ENCODE measurements around the gene MCF2L2.

MCF2L2 gene

GRCh38 chr3:183317886-183318865 is 110.2 kb downstream of the MCF2L2 start:
- FAIRE-seq = no peak

GRCh38 chr3:183317271-183317670 is 111.1 kb downstream of the MCF2L2 start:
- FAIRE-seq = no peak

- no peak for FAIRE-seq
Measured at GRCh38 chr3:183315739-183316138, 112.7 kb downstream of the MCF2L2 start.

GRCh38 chr3:183313764-183314163 is 114.7 kb downstream of the MCF2L2 start:
- FAIRE-seq = no peak

DNA sequence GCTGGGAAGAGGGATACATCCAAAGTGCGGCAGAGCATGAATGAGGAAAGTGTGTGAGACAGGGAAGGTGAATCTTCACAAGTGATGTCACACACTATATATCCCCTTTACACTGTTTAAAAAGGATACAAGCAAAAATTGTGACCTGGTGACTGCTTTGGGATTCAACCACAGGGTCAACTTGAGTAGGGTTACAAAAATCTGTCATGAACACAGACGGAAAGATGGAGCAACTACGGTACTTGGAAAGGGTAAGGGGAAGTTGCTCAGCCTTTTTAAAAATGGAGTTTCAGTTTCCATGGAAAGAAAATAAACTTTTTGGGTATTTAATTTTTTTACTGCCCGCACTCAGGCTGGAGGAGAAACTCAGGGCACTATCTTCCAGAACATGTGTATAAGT is 115.1 kb downstream of the MCF2L2 start:
- FAIRE-seq = no peak

DNA sequence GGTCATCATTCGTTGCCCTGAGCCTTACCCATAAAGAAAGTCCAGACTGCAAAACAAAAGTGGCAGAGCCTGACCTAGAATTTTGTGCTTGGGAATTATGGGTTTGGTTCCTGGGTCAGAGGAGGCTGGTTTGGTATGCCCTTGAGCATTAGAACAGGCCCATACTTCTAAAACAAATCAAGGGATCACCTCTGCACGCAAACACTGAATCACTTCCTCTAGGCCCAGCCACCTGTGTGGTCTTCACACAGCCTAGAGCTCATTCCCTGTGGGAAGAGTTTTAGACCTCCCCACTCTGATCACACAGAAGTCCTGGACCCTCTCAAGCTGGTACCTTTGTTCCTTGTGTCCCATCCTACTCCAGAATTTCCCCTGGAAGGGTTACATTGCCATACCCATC is 116.0 kb downstream of the MCF2L2 start:
- FAIRE-seq = no peak

DNA sequence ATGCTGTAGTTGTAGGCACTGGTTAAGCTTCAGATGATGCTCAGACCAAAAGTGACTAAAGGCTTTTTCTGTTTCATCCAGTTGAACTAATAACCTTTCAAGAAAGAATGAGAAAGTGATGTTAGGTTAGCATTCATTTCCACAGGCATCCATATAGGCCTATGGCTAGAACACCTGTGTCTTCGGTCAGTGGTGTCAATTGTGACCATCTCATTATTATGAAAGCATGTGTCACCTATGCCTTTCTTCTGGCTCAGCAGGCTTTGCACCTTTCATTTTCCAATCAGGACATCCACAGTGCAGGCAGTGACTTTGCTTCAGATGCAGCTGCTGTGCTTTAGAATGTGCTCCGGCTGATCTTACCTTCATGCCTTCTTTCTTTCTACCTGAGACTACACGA is 117.5 kb downstream of the MCF2L2 start:
- FAIRE-seq = no peak

DNA sequence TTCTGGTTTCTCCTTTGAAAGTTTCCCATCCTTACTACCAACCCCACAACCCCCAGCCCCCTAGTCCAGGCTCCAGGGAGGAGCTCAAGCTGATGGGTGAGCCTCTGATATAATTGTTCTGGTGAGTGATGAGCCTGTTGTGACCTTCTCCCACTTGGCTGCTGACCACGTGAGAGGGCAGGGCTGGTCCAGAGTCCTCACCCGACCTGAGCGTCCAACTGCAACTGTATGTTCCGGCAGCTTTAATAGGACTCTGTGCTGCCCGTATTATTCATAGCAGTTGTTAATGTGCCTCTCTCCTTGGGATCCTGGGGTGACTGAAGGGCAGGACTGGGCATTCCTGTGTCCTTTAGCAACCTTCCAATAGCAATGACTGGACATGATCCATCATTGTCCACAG is 119.1 kb downstream of the MCF2L2 start:
- no peak for FAIRE-seq

- no peak for FAIRE-seq
Measured at GRCh38 chr3:183308751-183309150, 119.7 kb downstream of the MCF2L2 start.

GRCh38 chr3:183307749-183308148 is 120.7 kb downstream of the MCF2L2 start:
- FAIRE-seq = no peak

GRCh38 chr3:183306798-183307671 is 121.4 kb downstream of the MCF2L2 start:
- FAIRE-seq = peak; percentile 90

DNA sequence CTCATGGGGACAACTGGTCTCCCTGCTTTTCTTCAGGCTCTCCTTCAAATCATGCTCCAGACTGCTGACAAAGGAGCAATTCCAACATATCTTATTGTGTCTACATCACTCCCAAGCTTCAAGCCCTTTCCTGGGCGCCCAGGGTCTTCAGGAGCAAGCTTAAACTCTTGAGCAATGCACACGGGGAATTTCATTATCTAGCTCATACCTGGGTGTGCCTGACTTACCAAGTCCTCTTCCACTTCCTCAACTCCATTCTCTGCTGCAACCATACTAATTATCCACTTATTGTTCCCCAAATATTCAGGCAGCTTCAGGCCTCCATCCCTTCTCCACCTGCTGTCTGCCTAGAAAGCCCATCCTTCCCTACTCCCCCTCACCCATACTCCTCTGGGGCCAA is 124.7 kb downstream of the MCF2L2 start:
- FAIRE-seq = no peak

DNA sequence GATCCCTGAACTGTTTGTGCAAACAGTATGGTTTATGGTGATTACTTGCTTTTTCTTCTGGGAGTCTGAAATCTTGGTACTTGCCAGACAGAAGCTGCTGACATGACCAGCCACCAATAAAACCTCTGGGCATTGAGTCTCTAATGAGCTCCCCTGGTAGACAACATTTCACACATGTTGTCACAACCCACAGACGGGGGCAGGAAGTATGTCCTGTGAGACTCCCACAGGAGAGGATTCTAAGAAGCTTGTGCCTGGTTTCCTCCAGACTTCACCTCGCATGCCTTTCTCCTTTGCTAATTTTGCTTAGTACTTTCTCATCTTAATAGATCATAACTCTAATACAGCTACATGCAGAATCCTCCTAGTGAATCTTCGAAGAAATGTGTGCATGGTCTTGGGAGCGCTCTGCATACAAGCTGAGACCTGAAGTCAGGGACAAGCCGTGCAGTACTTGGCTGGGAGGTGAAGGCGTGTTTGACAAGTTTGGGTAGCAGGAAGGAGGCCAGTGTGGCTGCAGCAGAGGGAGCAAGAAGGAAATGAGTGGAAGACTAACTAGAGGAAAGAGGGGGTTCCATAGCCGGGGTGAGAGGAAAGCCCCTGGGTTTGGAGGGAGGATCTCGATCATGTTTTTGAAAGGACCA is 126.4 kb downstream of the MCF2L2 start:
- FAIRE-seq = no peak

DNA sequence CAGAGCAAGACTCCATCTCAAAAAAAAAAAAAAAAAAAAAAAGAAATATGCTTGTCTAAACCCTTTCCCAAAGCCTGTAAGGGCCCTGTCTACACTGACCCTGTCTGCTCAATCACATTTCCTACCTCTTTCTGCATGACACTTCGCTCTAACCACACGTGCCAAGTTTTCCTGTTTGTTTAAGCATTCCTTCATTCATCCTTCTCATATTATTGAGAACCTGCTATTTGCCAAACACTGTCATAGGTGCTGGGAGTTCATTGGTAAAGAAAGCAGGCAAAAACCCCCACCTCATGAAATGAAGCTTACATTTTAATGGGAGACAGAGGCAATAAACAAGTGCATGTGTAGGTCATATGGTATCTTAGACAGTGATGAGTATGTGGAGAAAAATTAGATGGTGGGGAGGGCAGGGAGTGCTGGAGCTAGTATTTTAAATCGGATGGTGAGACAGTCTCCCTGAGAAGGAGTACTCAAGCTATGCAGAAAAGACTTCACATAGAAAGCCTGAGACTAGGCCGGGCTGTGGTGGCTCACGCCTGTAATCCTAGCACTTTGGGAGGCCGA is 127.3 kb downstream of the MCF2L2 start:
- FAIRE-seq = no peak

DNA sequence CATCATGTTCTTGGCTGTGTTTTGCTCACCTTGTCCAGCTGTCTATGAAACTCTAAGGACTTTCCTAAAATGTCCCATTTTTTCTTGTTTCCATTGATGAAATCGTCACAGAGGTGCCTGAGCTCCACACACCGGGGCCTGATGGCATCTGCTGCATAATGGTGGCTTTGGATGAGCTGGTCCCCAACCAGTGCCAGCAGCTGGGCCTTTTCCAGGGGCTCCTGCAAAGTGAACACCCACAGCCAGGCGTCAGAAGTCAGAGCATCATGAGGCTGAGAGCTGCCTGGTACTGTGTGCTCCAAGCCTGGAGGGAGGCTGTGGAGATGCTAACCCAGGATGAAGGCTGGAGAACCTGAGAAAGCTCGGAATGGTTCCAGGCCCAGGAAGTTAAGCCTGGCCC is 128.4 kb downstream of the MCF2L2 start:
- no peak for FAIRE-seq

DNA sequence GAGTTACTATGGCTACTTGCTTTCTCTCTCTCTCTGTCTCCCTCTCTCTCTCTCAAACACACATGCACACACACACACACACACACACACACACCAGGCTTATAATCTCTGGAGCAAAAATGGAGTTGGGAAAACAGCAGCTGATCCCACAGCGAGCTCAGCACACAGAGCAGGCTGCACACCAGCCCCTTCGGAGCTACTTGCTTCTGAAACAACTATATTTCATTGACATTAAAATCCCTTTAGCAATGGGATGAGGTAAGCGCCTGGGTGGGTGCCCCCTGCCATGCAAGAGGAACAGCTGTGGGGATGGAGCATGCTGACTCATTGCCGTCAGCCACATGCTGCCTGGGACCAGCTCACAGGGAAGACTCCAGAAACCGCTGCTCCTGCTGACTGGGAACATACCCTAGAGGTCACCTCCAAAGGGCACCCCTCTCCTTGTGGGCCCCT is 129.7 kb downstream of the MCF2L2 start:
- no peak for FAIRE-seq

- FAIRE-seq = no peak
Measured at GRCh38 chr3:183296944-183297343, 131.5 kb downstream of the MCF2L2 start.

- FAIRE-seq = no peak
Measured at GRCh38 chr3:183295211-183295610, 133.2 kb downstream of the MCF2L2 start.

GRCh38 chr3:183293966-183294365 is 134.5 kb downstream of the MCF2L2 start:
- FAIRE-seq = no peak

DNA sequence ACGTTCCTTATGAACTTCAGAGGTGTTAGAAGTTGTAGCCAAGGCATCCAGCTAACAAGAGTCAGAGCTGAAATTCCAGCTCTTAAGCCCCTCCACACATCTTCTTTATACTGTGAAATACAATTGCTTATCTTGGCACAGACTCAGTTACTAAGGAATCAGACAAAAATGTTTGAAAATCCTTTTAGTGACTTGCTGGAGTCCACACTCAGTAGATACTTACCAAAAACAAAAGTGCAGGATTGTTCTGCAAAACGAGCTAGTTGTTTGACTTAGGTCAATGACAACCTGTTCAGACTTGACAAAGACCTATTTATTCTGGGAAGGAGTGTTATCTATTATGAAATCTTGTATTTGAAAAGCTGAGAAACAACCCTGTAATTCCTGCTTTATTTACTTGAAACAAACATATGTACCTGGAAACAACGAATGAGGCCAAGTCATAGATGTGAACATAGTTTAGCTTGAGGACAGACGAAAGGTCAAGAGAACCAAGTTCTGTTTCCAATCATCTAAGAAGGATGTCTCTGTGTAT is 136.9 kb downstream of the MCF2L2 start:
- FAIRE-seq = no peak

- FAIRE-seq = no peak
Measured at GRCh38 chr3:183290216-183290615, 138.2 kb downstream of the MCF2L2 start.

DNA sequence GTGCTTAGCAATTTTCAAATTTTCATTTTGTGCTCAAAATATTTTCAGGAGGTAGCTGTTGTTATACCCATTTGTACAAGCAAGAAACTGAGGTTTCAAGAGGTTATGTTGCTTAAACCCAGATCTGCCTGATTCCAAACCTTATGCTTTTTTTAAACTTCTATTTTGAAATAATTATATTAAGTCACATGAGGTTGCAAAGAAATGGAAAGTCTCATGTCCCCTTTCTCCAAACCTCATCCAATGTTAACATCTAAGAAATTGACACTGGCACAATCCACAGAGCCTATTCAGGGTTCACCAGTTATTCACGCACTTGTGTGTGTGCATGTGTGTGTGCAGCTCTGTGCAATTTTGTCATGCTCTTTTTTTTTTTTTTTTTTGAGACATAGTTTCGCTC is 140.3 kb downstream of the MCF2L2 start:
- FAIRE-seq = peak; percentile 75

Data from islet of Langerhans (tissue), 1 donor.